ENCODE measurements around the gene SLC26A4.

SLC26A4 gene

DNA sequence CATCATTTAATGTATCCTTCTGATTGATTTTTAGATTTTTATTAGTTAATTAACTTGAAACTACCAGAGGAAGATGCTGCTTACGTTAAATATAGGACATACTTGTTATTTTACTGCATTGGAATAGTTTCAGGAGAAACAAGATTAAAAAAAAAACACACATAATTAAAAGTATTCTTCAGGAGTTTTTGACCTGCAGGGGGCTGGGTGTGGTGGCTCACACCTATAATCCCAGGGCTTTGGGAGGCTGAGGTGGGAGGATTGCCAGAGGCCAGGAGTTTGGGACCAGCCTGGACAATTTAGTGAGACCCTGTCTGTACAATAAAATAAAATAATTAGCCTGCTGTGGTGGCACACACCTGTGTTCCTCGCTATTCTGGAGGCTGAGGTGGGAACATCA, 94.0 kb downstream of the SLC26A4 start:
- no peak for DNase-seq

DNA sequence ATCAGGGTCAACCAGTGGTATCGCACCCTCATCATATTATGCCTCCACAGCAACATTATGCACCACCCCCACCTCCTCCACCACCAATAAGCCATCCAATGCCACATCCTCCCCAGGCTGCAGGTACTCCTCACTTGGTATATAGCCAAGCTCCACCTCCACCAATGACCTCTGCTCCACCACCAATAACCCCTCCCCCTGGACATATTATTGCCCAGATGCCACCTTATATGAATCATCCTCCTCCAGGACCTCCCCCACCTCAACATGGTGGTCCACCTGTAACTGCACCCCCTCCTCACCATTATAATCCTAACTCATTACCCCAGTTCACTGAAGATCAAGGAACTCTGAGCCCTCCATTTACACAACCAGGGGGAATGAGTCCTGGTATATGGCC, 98.0 kb downstream of the SLC26A4 start:
- DNase-seq: no peak

DNA sequence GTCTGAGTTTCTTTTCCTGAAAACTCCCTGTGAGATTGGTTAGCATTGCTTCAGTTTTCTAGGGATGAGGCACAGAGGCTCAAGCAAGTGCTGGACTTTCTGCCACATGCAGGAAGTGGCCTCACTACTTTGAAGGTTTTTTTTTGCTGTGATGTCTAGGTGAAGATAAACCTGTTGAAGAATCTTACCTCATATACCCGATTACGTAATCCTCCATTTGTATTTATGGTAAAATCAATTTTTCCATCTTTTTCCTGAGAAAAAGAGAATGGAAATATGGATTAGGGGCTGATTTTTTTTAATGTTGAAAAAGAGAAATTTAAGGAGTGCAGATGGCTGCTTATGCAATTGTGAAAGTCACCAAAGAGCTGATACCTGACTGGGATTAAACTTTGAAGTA, 106.8 kb downstream of the SLC26A4 start:
- no peak for DNase-seq

Measured in left hindlimb (tissue), 1 donor.